Body of pancreas (tissue), 4 donors: ENCODE results near the gene TSC22D4.

Experiments
- POLR2A ChIP-seq, 3 donors: fragments of 450-650 bp; IDR thresholded peaks; one replicate each; pipeline ENCODE4 v1.6.1; 2016; ENCODE audit warnings: antibody characterized with exemption in 3 of 3, mild to moderate bottlenecking in 2 of 3
- TF ChIP-seq, protein P1 (sequence below), 7 experiments: fragments of 450-650 bp in 4 of 7; fragments of 200-600 bp in 3 of 7; sonication (generic) in 3 of 7; IDR thresholded peaks; one replicate each; pipeline ENCODE4 v1.5.1; 2016 to 2019; ENCODE audit warnings: antibody characterized with exemption in 7 of 7

GRCh38 chr7:100428967-100429636, 49.9 kb downstream of the TSC22D4 start:
- TF ChIP-seq POLR2A (IDR thresholded peaks at IDR 0.05) = no peak
- TF ChIP-seq, protein P1, sequence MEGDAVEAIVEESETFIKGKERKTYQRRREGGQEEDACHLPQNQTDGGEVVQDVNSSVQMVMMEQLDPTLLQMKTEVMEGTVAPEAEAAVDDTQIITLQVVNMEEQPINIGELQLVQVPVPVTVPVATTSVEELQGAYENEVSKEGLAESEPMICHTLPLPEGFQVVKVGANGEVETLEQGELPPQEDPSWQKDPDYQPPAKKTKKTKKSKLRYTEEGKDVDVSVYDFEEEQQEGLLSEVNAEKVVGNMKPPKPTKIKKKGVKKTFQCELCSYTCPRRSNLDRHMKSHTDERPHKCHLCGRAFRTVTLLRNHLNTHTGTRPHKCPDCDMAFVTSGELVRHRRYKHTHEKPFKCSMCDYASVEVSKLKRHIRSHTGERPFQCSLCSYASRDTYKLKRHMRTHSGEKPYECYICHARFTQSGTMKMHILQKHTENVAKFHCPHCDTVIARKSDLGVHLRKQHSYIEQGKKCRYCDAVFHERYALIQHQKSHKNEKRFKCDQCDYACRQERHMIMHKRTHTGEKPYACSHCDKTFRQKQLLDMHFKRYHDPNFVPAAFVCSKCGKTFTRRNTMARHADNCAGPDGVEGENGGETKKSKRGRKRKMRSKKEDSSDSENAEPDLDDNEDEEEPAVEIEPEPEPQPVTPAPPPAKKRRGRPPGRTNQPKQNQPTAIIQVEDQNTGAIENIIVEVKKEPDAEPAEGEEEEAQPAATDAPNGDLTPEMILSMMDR (IDR thresholded peaks at IDR 0.05) = peak in 4 of 7 experiments; percentile 43 to 58 (median 50)
